Activated naive CD8-positive, alpha-beta T cell treated with anti-CD3 and anti-CD28 coated beads, Interleukin-2, amount 10 ng/mL, durations not matched to agents 7 days and 5 days (primary cell): Measurements from ENCODE around the gene ZNF697. TPM values are rescaled to one million over a fixed set of nuclear protein-coding genes. Genes with fewer than 3 reads are reported as not detected.
"Not testable (repeated sequence)": the region's sequence is repeated elsewhere in the genome, so short reads cannot be mapped to it uniquely, and the experiment has no call there.

Source experiments
- ATAC-seq: fragments of 150-1000 bp; cut with Tn5 transposase; one replicate; pipeline ENCODE4 v1.10.0; 2021; ENCODE audit warnings: low read depth, moderate library complexity
- POLR2A ChIA-PET: fragments of 350-600 bp; sonication (Branson Sonifier 250); formaldehyde crosslinking; loops from one replicate; lab custom pipeline; 2021; ENCODE audit warnings: antibody characterized with exemption; lab: Charles Lee
- DNase-seq: peaks from one replicate; pipeline ENCODE4 v3.0.0; 2021
- H3K27ac Mint-ChIP-seq: one replicate; pipeline ENCODE4 v1.8.0; 2022; ENCODE audit warnings: mild to moderate bottlenecking, mixed read lengths
- H3K27me3 Mint-ChIP-seq: one replicate; pipeline ENCODE4 v1.8.0; 2022; ENCODE audit warnings: mild to moderate bottlenecking, moderate library complexity, mixed read lengths
- H3K36me3 Mint-ChIP-seq: one replicate; pipeline ENCODE4 v1.8.0; 2021; ENCODE audit warnings: mild to moderate bottlenecking, mixed read lengths
- H3K4me1 Mint-ChIP-seq: one replicate; pipeline ENCODE4 v1.8.0; 2021; ENCODE audit warnings: mixed read lengths
- H3K4me3 Mint-ChIP-seq: one replicate; pipeline ENCODE4 v1.8.0; 2022; ENCODE audit warnings: mild to moderate bottlenecking, moderate library complexity, mixed read lengths
- H3K9me3 Mint-ChIP-seq: one replicate; pipeline ENCODE4 v1.8.0; 2021; ENCODE audit warnings: mixed read lengths
- total RNA-seq, 2 experiments: library from RNA; stranded (reverse); gene quantifications; one replicate each; pipeline ENCODE4 v1.2.3, GENCODE V29; 2021

Gene ZNF697
- total RNA-seq, 2 experiments from 2014 or later = 0.22 to 0.31 TPM

- DNase-seq (no peak), ATAC-seq (no peak)
- POLR2A ChIA-PET = no interaction called here
- Mint-ChIP-seq H3K4me3 (no peak overlapping the region), H3K27me3 (peaks cover 13% of the 10 kb centered on the region), H3K27ac (no peak overlapping the region), H3K9me3 (no peaks in the 10 kb centered on the region), H3K4me1 (no peaks in the 10 kb centered on the region), H3K36me3 (no peaks in the 10 kb centered on the region)
Measured at GRCh38 chr1:119600561-119600960, 47.5 kb downstream of the ZNF697 start.

- DNase-seq (no peak), ATAC-seq (no peak)
- POLR2A ChIA-PET = no interaction called here
- no peaks in the 10 kb centered on the region for H3K4me1 Mint-ChIP-seq
- H3K27ac Mint-ChIP-seq = no peak overlapping the region
- H3K4me3 Mint-ChIP-seq = no peak overlapping the region
- no peaks in the 10 kb centered on the region for H3K36me3 Mint-ChIP-seq
- no peaks in the 10 kb centered on the region for H3K9me3 Mint-ChIP-seq
- H3K27me3 Mint-ChIP-seq = peaks cover 17% of the 10 kb centered on the region
Measured at GRCh38 chr1:119595606-119596005, 52.5 kb downstream of the ZNF697 start.

GRCh38 chr1:119595168-119595567 lies 52.9 kb downstream of the ZNF697 start:
- no peak for DNase-seq
- no peak overlapping the region for H3K27ac Mint-ChIP-seq
- POLR2A ChIA-PET = no interaction called here
- H3K4me1 Mint-ChIP-seq = no peaks in the 10 kb centered on the region
- H3K4me3 Mint-ChIP-seq = no peak overlapping the region
- no peaks in the 10 kb centered on the region for H3K36me3 Mint-ChIP-seq
- peaks cover 16% of the 10 kb centered on the region for H3K27me3 Mint-ChIP-seq
- ATAC-seq = no peak
- no peaks in the 10 kb centered on the region for H3K9me3 Mint-ChIP-seq

- H3K27me3 Mint-ChIP-seq = peaks cover 12% of the 10 kb centered on the region
- H3K9me3 Mint-ChIP-seq = no peaks in the 10 kb centered on the region
- H3K27ac Mint-ChIP-seq = no peak overlapping the region
- ATAC-seq (no peak), DNase-seq (no peak)
- no peak overlapping the region for H3K4me3 Mint-ChIP-seq
- POLR2A ChIA-PET = no interaction called here
- H3K36me3 Mint-ChIP-seq = no peaks in the 10 kb centered on the region
- no peaks in the 10 kb centered on the region for H3K4me1 Mint-ChIP-seq
Measured at GRCh38 chr1:119594376-119594775, 53.7 kb downstream of the ZNF697 start.

GRCh38 chr1:119593805-119594204 lies 54.3 kb downstream of the ZNF697 start:
- no peaks in the 10 kb centered on the region for H3K36me3 Mint-ChIP-seq
- H3K27ac Mint-ChIP-seq = no peak overlapping the region
- H3K4me3 Mint-ChIP-seq = no peak overlapping the region
- POLR2A ChIA-PET = no interaction called here
- H3K9me3 Mint-ChIP-seq = no peaks in the 10 kb centered on the region
- H3K4me1 Mint-ChIP-seq = no peaks in the 10 kb centered on the region
- ATAC-seq (no peak), DNase-seq (no peak)
- H3K27me3 Mint-ChIP-seq = peaks cover 12% of the 10 kb centered on the region

- no peak overlapping the region for H3K4me3 Mint-ChIP-seq
- H3K27me3 Mint-ChIP-seq = peaks cover 18% of the 10 kb centered on the region
- POLR2A ChIA-PET = no interaction called here
- no peaks in the 10 kb centered on the region for H3K4me1 Mint-ChIP-seq
- H3K36me3 Mint-ChIP-seq = no peaks in the 10 kb centered on the region
- no peak for DNase-seq
- no peak for ATAC-seq
- H3K9me3 Mint-ChIP-seq = no peaks in the 10 kb centered on the region
- H3K27ac Mint-ChIP-seq = no peak overlapping the region
Measured at GRCh38 chr1:119590393-119590792, 57.7 kb downstream of the ZNF697 start.

- H3K9me3 Mint-ChIP-seq = no peaks in the 10 kb centered on the region
- no peak overlapping the region for H3K27ac Mint-ChIP-seq
- no peaks in the 10 kb centered on the region for H3K36me3 Mint-ChIP-seq
- no peaks in the 10 kb centered on the region for H3K4me1 Mint-ChIP-seq
- POLR2A ChIA-PET = no interaction called here
- H3K27me3 Mint-ChIP-seq = peaks cover 16% of the 10 kb centered on the region
- H3K4me3 Mint-ChIP-seq = no peak overlapping the region
- DNase-seq = no peak
- no peak for ATAC-seq
Measured at GRCh38 chr1:119588621-119589020, 59.4 kb downstream of the ZNF697 start.

- Mint-ChIP-seq H3K27me3 (peaks cover 10% of the 10 kb centered on the region), H3K4me3 (no peak overlapping the region), H3K27ac (no peak overlapping the region), H3K4me1 (peaks cover 1% of the 10 kb centered on the region), H3K9me3 (no peaks in the 10 kb centered on the region), H3K36me3 (no peaks in the 10 kb centered on the region)
- POLR2A ChIA-PET = no interaction called here
- no peak for DNase-seq
- ATAC-seq = no peak
Measured at GRCh38 chr1:119587341-119587740, 60.7 kb downstream of the ZNF697 start.

GRCh38 chr1:119585801-119586200 lies 62.3 kb downstream of the ZNF697 start:
- ATAC-seq, H3K4me3 Mint-ChIP-seq, H3K27ac Mint-ChIP-seq, POLR2A ChIA-PET, H3K36me3 Mint-ChIP-seq, H3K4me1 Mint-ChIP-seq, H3K27me3 Mint-ChIP-seq, DNase-seq, H3K9me3 Mint-ChIP-seq: not testable (repeated sequence)

GRCh38 chr1:119582801-119583200 lies 65.3 kb downstream of the ZNF697 start:
- H3K9me3 Mint-ChIP-seq = no peaks in the 10 kb centered on the region
- no peak overlapping the region for H3K4me3 Mint-ChIP-seq
- POLR2A ChIA-PET = no interaction called here
- H3K4me1 Mint-ChIP-seq = peaks cover 1% of the 10 kb centered on the region
- DNase-seq (no peak), ATAC-seq (peak; percentile 50)
- H3K36me3 Mint-ChIP-seq = no peaks in the 10 kb centered on the region
- peaks cover 6% of the 10 kb centered on the region for H3K27me3 Mint-ChIP-seq
- no peak overlapping the region for H3K27ac Mint-ChIP-seq

- H3K36me3 Mint-ChIP-seq, H3K4me3 Mint-ChIP-seq, DNase-seq, H3K4me1 Mint-ChIP-seq, POLR2A ChIA-PET, H3K27me3 Mint-ChIP-seq, H3K27ac Mint-ChIP-seq, H3K9me3 Mint-ChIP-seq, ATAC-seq: not testable (repeated sequence)
Measured at GRCh38 chr1:119581076-119581475, 67.0 kb downstream of the ZNF697 start.

- H3K36me3 Mint-ChIP-seq = no peaks in the 10 kb centered on the region
- H3K4me1 Mint-ChIP-seq = no peaks in the 10 kb centered on the region
- POLR2A ChIA-PET = no interaction called here
- no peak for DNase-seq
- no peaks in the 10 kb centered on the region for H3K9me3 Mint-ChIP-seq
- no peak overlapping the region for H3K27ac Mint-ChIP-seq
- no peak for ATAC-seq
- H3K27me3 Mint-ChIP-seq = peaks cover 12% of the 10 kb centered on the region
- H3K4me3 Mint-ChIP-seq = no peak overlapping the region
Measured at GRCh38 chr1:119573886-119574285, 74.2 kb downstream of the ZNF697 start.

- H3K4me1 Mint-ChIP-seq, H3K27ac Mint-ChIP-seq, H3K4me3 Mint-ChIP-seq, ATAC-seq, POLR2A ChIA-PET, H3K27me3 Mint-ChIP-seq, H3K9me3 Mint-ChIP-seq, H3K36me3 Mint-ChIP-seq, DNase-seq: not testable (repeated sequence)
Measured at GRCh38 chr1:119569930-119570622, 78.0 kb downstream of the ZNF697 start.
